ENCODE data around the gene CFAP52.

DNA sequence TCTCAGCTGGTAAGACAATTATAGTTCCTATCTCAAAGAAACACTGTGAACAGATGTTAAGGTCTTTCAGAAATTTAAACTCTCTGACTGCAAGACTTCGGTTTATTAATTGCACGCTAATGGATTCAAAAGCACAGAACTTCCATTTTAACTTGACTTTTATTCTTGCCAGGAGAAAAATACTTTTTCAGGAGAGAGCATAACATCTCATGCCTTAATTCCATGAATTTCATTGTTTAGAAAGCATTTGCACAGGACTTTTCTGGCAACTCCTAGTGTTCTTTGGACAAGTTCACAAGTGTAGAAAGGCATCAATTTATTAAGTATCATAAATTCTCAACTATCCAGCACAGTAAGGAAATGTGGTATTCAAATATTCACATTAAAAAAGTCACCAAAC, 23.3 kb upstream of the CFAP52 start:
- TF ChIP-seq CTCF (IDR thresholded peaks at IDR 0.05; ENCODE audit: insufficient read depth, low read length) (no peak), POLR2AphosphoS5 (IDR thresholded peaks at IDR 0.05; ENCODE audit: low read depth) (no peak)

All from HL-60 (cell line).